AG04449 (cell line): ENCODE results near the gene TMEM72.

Experiments used
- CTCF ChIA-PET: fragments of 350-600 bp; formaldehyde crosslinking; extraction: SDS; loops from one replicate; lab custom pipeline; 2021; ENCODE audit warnings: antibody characterized with exemption; lab: Yijun Ruan, JAX
- POLR2A ChIA-PET: fragments of 400-600, 350-600 bp; formaldehyde crosslinking; extraction: SDS; loops from one replicate; lab custom pipeline; 2020; ENCODE audit warnings: antibody characterized with exemption, inconsistent platforms; lab: Yijun Ruan, JAX
- DNase-seq: peaks from one replicate; pipeline ENCODE4 v3.0.0-alpha.2; 2010; ENCODE audit warnings: low read depth, low spot score
- H3K4me3 ChIP-seq: 2 replicates; pipeline ENCODE4 v1.5.1; 2011; ENCODE audit warnings: low read depth, mild to moderate bottlenecking, control low read depth, low read length
- CTCF ChIP-seq: IDR thresholded peaks from one replicate; pipeline ENCODE4 v1.5.1; 2011; ENCODE audit warnings: mild to moderate bottlenecking, moderate library complexity, low read length, control low read depth, inconsistent platforms; ENCODE audit not compliant: insufficient read depth; ENCODE audit errors: missing control alignments

Gene TMEM72

GRCh38 chr10:44906486-44906885, 4.7 kb upstream of the TMEM72 start:
- DNase-seq, result no peak
- ChIA-PET CTCF (no interaction called here), POLR2A (no interaction called here)
- no peak overlapping the region for H3K4me3 ChIP-seq
- TF ChIP-seq CTCF, result no peak

- ChIA-PET CTCF (interaction anchor here (0.8 kb wide), 1 partner anchor 25 kb away, joined by 4 read pairs; no protein-coding TSS in a partner anchor), POLR2A (no interaction called here)
Measured at GRCh38 chr10:44907556-44907955, 3.6 kb upstream of the TMEM72 start.

GRCh38 chr10:44908066-44908749, 2.9 kb upstream of the TMEM72 start:
- ChIA-PET POLR2A (no interaction called here), CTCF (interaction anchor here (0.8 kb wide), 1 partner anchor 24 kb away, joined by 4 read pairs; no protein-coding TSS in a partner anchor)
- H3K4me3 ChIP-seq, result no peak overlapping the region
- no peak for TF ChIP-seq CTCF
- DNase-seq, result no peak

More at GRCh38 chr10:44907556-44907955, 3.6 kb upstream of the TMEM72 start:
- DNase-seq, result no peak
- H3K4me3 ChIP-seq, result no peak overlapping the region
- no peak for TF ChIP-seq CTCF

- ChIA-PET POLR2A (no interaction called here), CTCF (no interaction called here)
- DNase-seq, result no peak
- no peak overlapping the region for H3K4me3 ChIP-seq
- TF ChIP-seq CTCF, result no peak
Measured at GRCh38 chr10:44908936-44909630, 2.1 kb upstream of the TMEM72 start.

- CTCF ChIA-PET, result interaction anchor here (0.6 kb wide), 1 partner anchor 19 kb away, joined by 3 read pairs; no protein-coding TSS in a partner anchor
Measured at GRCh38 chr10:44909910-44910309, 1.2 kb upstream of the TMEM72 start.

More at GRCh38 chr10:44909910-44910309, 1.2 kb upstream of the TMEM72 start:
- no peak for DNase-seq
- POLR2A ChIA-PET, result no interaction called here
- TF ChIP-seq CTCF, result no peak
- no peak overlapping the region for H3K4me3 ChIP-seq
